Adrenal gland (tissue), 19 donors: ENCODE results near the gene PNPLA7. TPM values are rescaled to one million over a fixed set of nuclear protein-coding genes. Genes with fewer than 3 reads are reported as not detected.
"Not testable (repeated sequence)": the region's sequence is repeated elsewhere in the genome, so short reads cannot be mapped to it uniquely, and the experiment has no call there.

Experiments used
- DNase-seq, 7 donors: peaks; one replicate each; pipeline ENCODE4 v3.0.0-alpha.2; 2019 to 2020
- H3K27ac ChIP-seq, 5 donors: fragments of 200-600 bp; sonication (generic) in 4 of 5; 1 replicate in 3 of 5; 2 replicates in 2 of 5; pipeline versions ENCODE4 v1.5.1 to v1.8.0; 2016 to 2020; ENCODE audit warnings: mild to moderate bottlenecking in 1 of 5
- H3K27me3 ChIP-seq: fragments of 200-600 bp; 2 replicates; pipeline ENCODE4 v1.8.0; 2021
- H3K36me3 ChIP-seq, 2 donors: fragments of 200-600 bp; replicated peaks in 1 of 2; 1 replicate in 1 of 2; 2 replicates in 1 of 2; pipeline versions ENCODE4 v1.5.1 to v1.8.0; 2018 to 2022
- H3K4me1 ChIP-seq, 2 donors: fragments of 200-600 bp; replicated peaks in 1 of 2; 1 replicate in 1 of 2; 2 replicates in 1 of 2; pipeline versions ENCODE4 v1.5.1 to v1.8.0; 2018 to 2021
- H3K4me3 ChIP-seq, 4 donors: fragments of 200-600 bp; sonication (generic) in 3 of 4; one replicate each; pipeline ENCODE4 v1.5.1; 2016 to 2018
- H3K9me3 ChIP-seq, 3 donors: fragments of 200-600 bp; sonication (generic) in 1 of 3; replicated peaks in 1 of 3; 1 replicate in 2 of 3; 2 replicates in 1 of 3; pipeline versions ENCODE4 v1.5.1 to v1.8.0; 2016 to 2021
- POLR2A ChIP-seq, 2 donors: fragments of 450-650 bp; IDR thresholded peaks; one replicate each; pipeline ENCODE4 v1.6.1; 2017; ENCODE audit warnings: antibody characterized with exemption in 2 of 2, mild to moderate bottlenecking in 2 of 2, moderate library complexity in 1 of 2
- WGBS, 4 donors: extraction: QIAGEN DNeasy Blood & Tissue Kit in 2 of 4; methylation state at CpG; one replicate each; pipeline versions ENCODE4 v1.1.5 to v1.1.7; 2013 to 2017; 5-methylcytosine and 5-hydroxymethylcytosine counted together
- intact Hi-C, 2 donors: fragments of 100-400 bp; cut with DNase I; formaldehyde crosslinking; loops; one replicate each; pipeline versions ENCODE4 v1.14.1 to v1.15.0; 2022 to 2023
- long read RNA-seq, 10 donors: library from polyadenylated mRNA in 3 of 10; unstranded in 2 of 10; stranded (forward) in 1 of 10; transcript quantifications; one replicate each; pipeline ENCODE4 v2.0.0 and lab custom pipeline, GENCODE V29; 2021 to 2026
- polyA plus RNA-seq, 3 donors: library from polyadenylated mRNA; stranded (reverse); fragments of 200-250 nt in 2 of 3; fragments of 350-450 nt in 1 of 3; fragmentation: Illumina TruSeq in 1 of 3; extraction: RNeasy Lipid Tissue Mini Kit (QIAGEN cat#74804) in 1 of 3; gene quantifications; one replicate each; pipeline ENCODE4 v1.2.3, GENCODE V29; 2013 to 2014
- total RNA-seq, 9 donors: library from RNA; depleted of rRNA in 4 of 9; stranded (reverse); fragments of >200 nt in 4 of 9; fragments of 120-200 nt in 1 of 9; fragmentation: NEBNext Ultra II Directional in 1 of 9; extraction: Animal tissue kit (Norgen Biotek cat#: 25700) in 1 of 9; gene quantifications; one replicate each; pipeline versions ENCODE4 v1.1.0 to v1.2.4, GENCODE V29; 2013 to 2023
- TF ChIP-seq, protein P1 (sequence below), 6 experiments: fragments of 450-650 bp in 4 of 6; fragments of 200-600 bp in 2 of 6; sonication (generic) in 1 of 6; IDR thresholded peaks; 1 replicate in 5 of 6; 2 replicates in 1 of 6; pipeline versions ENCODE4 v1.5.1 to v1.8.0; 2016 to 2021; ENCODE audit warnings: antibody characterized with exemption in 6 of 6, mild to moderate bottlenecking in 2 of 6, moderate library complexity in 1 of 6
- donor health status: healthy with polysubstance abuse.
- donor health status: Bipolar disorder and iron deficiency.
- donor health status: DM: yes; HTN: yes; CAD: no.
- donor health status: DM: no; HTN: no; CAD: no.
- donor health status: DM: no; HTN: no; CAD: no.
- donor health status: DM: yes; HTN: yes; CAD: no.

PNPLA7 gene
- total RNA-seq (10 to 100 TPM in 5 of 9 donors, 1 to 10 TPM in 3, under 1 TPM in 1; 0.44 to 19.2 (median 10.4) TPM), polyA plus RNA-seq (10 to 100 TPM in 2 of 3 donors, under 1 TPM in 1; 0.70 to 64.1 (median 35.5) TPM)
- long read RNA-seq, donor 1: 0 reads
- long read RNA-seq, donor 2: 0 reads
- long read RNA-seq, donor 3: 0 reads
- long read RNA-seq, donor 4, full-length matches to known transcripts: 2 of 7 reads
- long read RNA-seq, donor 4, partial matches to known transcripts: 3 of 7 reads
- long read RNA-seq, donor 4, other reads (novel, unspliced or antisense): 2 of 7 reads
- long read RNA-seq, donor 5, full-length matches to known transcripts: 6 of 20 reads
- long read RNA-seq, donor 5, partial matches to known transcripts: 6 of 20 reads
- long read RNA-seq, donor 5, other reads (novel, unspliced or antisense): 8 of 20 reads
- long read RNA-seq, donor 6, partial matches to known transcripts: 2 of 2 reads
- long read RNA-seq, donor 6, other reads (novel, unspliced or antisense): 0 of 2 reads
- long read RNA-seq, donor 7: 0 reads
- long read RNA-seq, donor 8, partial matches to known transcripts: 320 of 320 reads
- long read RNA-seq, donor 8, other reads (novel, unspliced or antisense): 0 of 320 reads
- long read RNA-seq, donor 9: 0 reads
- long read RNA-seq, donor 10: 0 reads

- 0 to 6% (median 3%) methylated on average over 5 to 13 of the region's 13 CpGs for WGBS, 4 donors
- peak within 1 kb of the TSS; percentile 46 to 95 (median 83) for H3K27ac ChIP-seq
- TF ChIP-seq, protein P1, sequence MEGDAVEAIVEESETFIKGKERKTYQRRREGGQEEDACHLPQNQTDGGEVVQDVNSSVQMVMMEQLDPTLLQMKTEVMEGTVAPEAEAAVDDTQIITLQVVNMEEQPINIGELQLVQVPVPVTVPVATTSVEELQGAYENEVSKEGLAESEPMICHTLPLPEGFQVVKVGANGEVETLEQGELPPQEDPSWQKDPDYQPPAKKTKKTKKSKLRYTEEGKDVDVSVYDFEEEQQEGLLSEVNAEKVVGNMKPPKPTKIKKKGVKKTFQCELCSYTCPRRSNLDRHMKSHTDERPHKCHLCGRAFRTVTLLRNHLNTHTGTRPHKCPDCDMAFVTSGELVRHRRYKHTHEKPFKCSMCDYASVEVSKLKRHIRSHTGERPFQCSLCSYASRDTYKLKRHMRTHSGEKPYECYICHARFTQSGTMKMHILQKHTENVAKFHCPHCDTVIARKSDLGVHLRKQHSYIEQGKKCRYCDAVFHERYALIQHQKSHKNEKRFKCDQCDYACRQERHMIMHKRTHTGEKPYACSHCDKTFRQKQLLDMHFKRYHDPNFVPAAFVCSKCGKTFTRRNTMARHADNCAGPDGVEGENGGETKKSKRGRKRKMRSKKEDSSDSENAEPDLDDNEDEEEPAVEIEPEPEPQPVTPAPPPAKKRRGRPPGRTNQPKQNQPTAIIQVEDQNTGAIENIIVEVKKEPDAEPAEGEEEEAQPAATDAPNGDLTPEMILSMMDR (IDR thresholded peaks at IDR 0.05): no peak
- peak in 1 of 2 donors; percentile 59 for TF ChIP-seq POLR2A (IDR thresholded peaks at IDR 0.05)
- H3K4me1 ChIP-seq: peaks cover 8 to 19% of the 10 kb centered on the region in 2 donors
- peaks cover 0 to 9% of the 10 kb centered on the region in 2 donors for H3K36me3 ChIP-seq
- peak; percentile 90 to 96 (median 95) for DNase-seq
- H3K4me3 ChIP-seq: peak within 1 kb of the TSS in 2 of 4 donors; percentile 62 to 81
- H3K27me3 ChIP-seq: no peaks in the 10 kb centered on the region
- H3K9me3 ChIP-seq: no peaks in the 10 kb centered on the region
- intact Hi-C loops: no loop called here
Measured at GRCh38 chr9:137550231-137550621, at the start of gene PNPLA7. TSS of gene PNPLA7 (minus strand) at chr9:137550402. CDS start at chr9:137550197, 205 bp downstream.

GRCh38 chr9:137598943-137599342, 48.7 kb upstream of the PNPLA7 start:
- Histone ChIP-seq H3K36me3 (no peaks in the 10 kb centered on the region), H3K27ac (no peak overlapping the region), H3K9me3 (no peaks in the 10 kb centered on the region), H3K4me3 (no peak overlapping the region), H3K27me3 (no peaks in the 10 kb centered on the region), H3K4me1 (no peaks in the 10 kb centered on the region)
- intact Hi-C loops: no loop called here
- 79 to 87% (median 85%) methylated on average over 8 of the region's 8 CpGs for WGBS, 4 donors
- no peak for TF ChIP-seq POLR2A (IDR thresholded peaks at IDR 0.05)
- TF ChIP-seq, protein P1 (IDR thresholded peaks at IDR 0.05): no peak
- no peak for DNase-seq

- H3K27ac ChIP-seq, H3K4me1 ChIP-seq, H3K9me3 ChIP-seq, H3K4me3 ChIP-seq, DNase-seq, H3K36me3 ChIP-seq, intact Hi-C loops, H3K27me3 ChIP-seq: not testable (repeated sequence)
- WGBS, 4 donors: 90 to 97% (median 92%) methylated on average over 6 to 7 of the region's 7 CpGs
Measured at GRCh38 chr9:137596577-137596976, 46.4 kb upstream of the PNPLA7 start.

DNA sequence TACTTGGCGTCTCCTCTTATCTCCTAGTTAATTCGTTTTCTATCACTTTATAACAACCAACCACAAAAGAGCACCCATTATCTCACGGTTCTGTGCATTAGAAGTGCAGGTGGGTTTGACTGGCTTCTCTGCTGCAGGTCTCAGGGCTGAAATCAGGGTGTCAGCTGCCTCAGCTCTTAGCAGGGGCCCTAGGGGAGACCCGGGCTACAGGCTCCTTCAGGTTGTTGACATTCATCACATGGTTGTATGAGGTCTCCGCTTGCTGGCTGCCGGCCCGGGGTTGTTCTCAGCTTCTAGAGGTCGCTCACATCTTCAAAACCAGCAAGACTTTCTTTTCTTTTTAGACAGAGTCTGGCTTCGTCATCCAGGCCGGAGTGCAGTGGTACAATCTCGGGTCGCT, 43.0 kb upstream of the PNPLA7 start:
- H3K27me3 ChIP-seq: no peaks in the 10 kb centered on the region
- DNase-seq: no peak
- no peak overlapping the region for H3K4me3 ChIP-seq
- H3K27ac ChIP-seq: no peak overlapping the region
- no peak for TF ChIP-seq POLR2A (IDR thresholded peaks at IDR 0.05)
- TF ChIP-seq, protein P1 (IDR thresholded peaks at IDR 0.05): no peak
- WGBS, 4 donors: 79 to 85% (median 82%) methylated on average over 12 of the region's 12 CpGs
- H3K9me3 ChIP-seq: no peaks in the 10 kb centered on the region
- peaks cover 7 to 16% of the 10 kb centered on the region in 2 donors for H3K4me1 ChIP-seq
- intact Hi-C loops: no loop called here
- no peaks in the 10 kb centered on the region for H3K36me3 ChIP-seq
